Activated effector memory CD4-positive, alpha-beta T cell treated with Interleukin-2 at 50 U/mL for 16 hours (primary cell): ENCODE data around the gene PPIF.

Source experiments
- DNase-seq: peaks from one replicate; pipeline ENCODE4 v3.0.0-alpha.2; 2020

Gene PPIF

GRCh38 chr10:79375321-79376077 is 28.2 kb downstream of the PPIF start:
- no peak for DNase-seq

- no peak for DNase-seq
Observed at GRCh38 chr10:79376078-79376628, 28.9 kb downstream of the PPIF start.

- no peak for DNase-seq
Observed at GRCh38 chr10:79376751-79377556, 29.7 kb downstream of the PPIF start.

GRCh38 chr10:79377557-79378382 is 30.5 kb downstream of the PPIF start:
- no peak for DNase-seq

GRCh38 chr10:79378383-79378646 is 31.0 kb downstream of the PPIF start:
- DNase-seq: no peak

GRCh38 chr10:79378647-79379511 is 31.6 kb downstream of the PPIF start:
- no peak for DNase-seq

GRCh38 chr10:79379512-79380124 is 32.3 kb downstream of the PPIF start:
- no peak for DNase-seq

GRCh38 chr10:79380125-79380945 is 33.1 kb downstream of the PPIF start:
- DNase-seq: no peak

- DNase-seq: no peak
Observed at GRCh38 chr10:79380946-79381721, 33.9 kb downstream of the PPIF start.

GRCh38 chr10:79381804-79382221 is 34.5 kb downstream of the PPIF start:
- no peak for DNase-seq

- DNase-seq: no peak
Observed at GRCh38 chr10:79382491-79382941, 35.2 kb downstream of the PPIF start.

- no peak for DNase-seq
Observed at GRCh38 chr10:79383974-79384606, 36.8 kb downstream of the PPIF start.

GRCh38 chr10:79384773-79385391 is 37.6 kb downstream of the PPIF start:
- DNase-seq: no peak

- DNase-seq: no peak
Observed at GRCh38 chr10:79385392-79385795, 38.1 kb downstream of the PPIF start.

- DNase-seq: no peak
Observed at GRCh38 chr10:79385804-79386531, 38.7 kb downstream of the PPIF start.

- DNase-seq: no peak
Observed at GRCh38 chr10:79386637-79387465, 39.6 kb downstream of the PPIF start.

GRCh38 chr10:79387466-79387973 is 40.3 kb downstream of the PPIF start:
- no peak for DNase-seq
